ENCODE measurements around the gene RAPGEF5. TPM values are rescaled to one million over a fixed set of nuclear protein-coding genes. Genes with fewer than 3 reads are reported as not detected.
A peak's percentile ranks its signal among the peaks of the same experiment; 100 is the strongest.

Gene RAPGEF5
- total RNA-seq, 6 experiments from 2014 or later = 15.5 to 56.4 (median 27.1) TPM

GRCh38 chr7:22166928-22167327, 190.0 kb downstream of the RAPGEF5 start:
- no peak overlapping the region for H3K27ac ChIP-seq
- intact Hi-C loops (cut with DNase I) = no loop called here
- H3K4me1 ChIP-seq = no peaks in the 10 kb centered on the region
- H3K9me3 ChIP-seq = no peaks in the 10 kb centered on the region
- peaks cover 0 to 5% (median 2%) of the 10 kb centered on the region in 4 donors for H3K36me3 ChIP-seq
- ATAC-seq (no peak), DNase-seq (no peak)
- no peak overlapping the region for H3K4me3 ChIP-seq
- H3K27me3 ChIP-seq = no peaks in the 10 kb centered on the region
- no peak for TF ChIP-seq CTCF (IDR thresholded peaks at IDR 0.05)
- TF ChIP-seq POLR2A (IDR thresholded peaks at IDR 0.05) = no peak
- WGBS (ENCODE audit: insufficient coverage, low coverage, low lambda C conversion rate, missing lambda C conversion rate) = 37% methylated on average over 2 of the region's 2 CpGs

DNA sequence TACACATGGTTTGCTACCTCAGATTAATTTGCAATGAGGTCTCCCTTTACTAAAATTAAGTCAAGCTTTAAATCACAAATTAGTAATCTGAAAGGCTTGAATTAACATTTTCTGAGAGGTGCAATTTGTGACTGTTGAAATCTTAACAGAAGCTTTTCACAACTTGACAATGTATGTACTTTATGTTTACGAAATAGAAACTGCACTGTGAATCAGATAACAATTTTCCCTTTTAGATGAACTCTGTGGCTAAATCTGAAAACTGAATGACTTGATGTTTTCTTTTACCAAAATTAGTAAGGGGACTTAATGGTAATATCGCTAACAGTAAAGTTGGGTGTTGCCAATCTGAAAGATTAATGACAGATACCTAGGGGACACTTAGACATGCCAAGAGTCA, 197.6 kb downstream of the RAPGEF5 start:
- Histone ChIP-seq H3K27ac (no peak overlapping the region), H3K4me1 (no peaks in the 10 kb centered on the region), H3K36me3 (peaks cover 0 to 38% (median 2%) of the 10 kb centered on the region in 4 donors), H3K4me3 (no peak overlapping the region), H3K27me3 (no peaks in the 10 kb centered on the region), H3K9me3 (no peaks in the 10 kb centered on the region)
- intact Hi-C loops (cut with DNase I) = no loop called here
- TF ChIP-seq POLR2A (IDR thresholded peaks at IDR 0.05) (no peak), CTCF (IDR thresholded peaks at IDR 0.05) (no peak)
- DNase-seq (no peak), ATAC-seq (no peak)
- WGBS (ENCODE audit: insufficient coverage, low coverage, low lambda C conversion rate, missing lambda C conversion rate) = 41% methylated on average over 2 of the region's 2 CpGs

DNA sequence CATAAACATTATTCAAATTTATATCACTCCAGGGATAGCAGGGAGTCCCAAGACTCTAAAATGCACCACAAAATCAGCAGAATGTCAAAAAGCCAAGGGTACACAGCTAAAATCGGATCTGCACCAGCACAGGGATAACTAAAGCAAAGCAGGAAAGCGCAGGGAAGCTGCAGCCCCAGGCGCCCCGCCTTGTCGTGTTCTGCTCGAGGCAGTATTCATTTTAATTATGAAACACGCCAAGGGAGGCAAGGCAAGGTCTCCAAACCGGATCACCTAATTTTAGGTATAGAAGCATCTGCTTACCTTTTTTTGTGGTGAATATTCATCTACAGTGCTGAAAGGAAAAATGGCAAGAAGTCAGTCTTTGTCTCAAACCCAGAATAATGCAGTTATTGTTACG, 199.4 kb downstream of the RAPGEF5 start:
- 89% methylated on average over 9 of the region's 9 CpGs for WGBS (ENCODE audit: insufficient coverage, low coverage, low lambda C conversion rate, missing lambda C conversion rate)
- H3K36me3 ChIP-seq = peaks cover 0 to 39% (median 3%) of the 10 kb centered on the region in 4 donors
- no peak overlapping the region for H3K27ac ChIP-seq
- no peaks in the 10 kb centered on the region for H3K9me3 ChIP-seq
- TF ChIP-seq CTCF (IDR thresholded peaks at IDR 0.05) (no peak), POLR2A (IDR thresholded peaks at IDR 0.05) (no peak)
- H3K27me3 ChIP-seq = no peaks in the 10 kb centered on the region
- no peaks in the 10 kb centered on the region for H3K4me1 ChIP-seq
- intact Hi-C loops (cut with DNase I) = no loop called here
- no peak overlapping the region for H3K4me3 ChIP-seq
- no peak for DNase-seq
- no peak for ATAC-seq

- Histone ChIP-seq H3K4me1 (no peaks in the 10 kb centered on the region), H3K4me3 (no peak overlapping the region), H3K36me3 (peaks cover 0 to 39% (median 4%) of the 10 kb centered on the region in 4 donors), H3K9me3 (no peaks in the 10 kb centered on the region), H3K27me3 (no peaks in the 10 kb centered on the region), H3K27ac (no peak overlapping the region)
- intact Hi-C loops (cut with DNase I) = no loop called here
- TF ChIP-seq CTCF (IDR thresholded peaks at IDR 0.05) (no peak), POLR2A (IDR thresholded peaks at IDR 0.05) (no peak)
- no peak for DNase-seq
- WGBS (ENCODE audit: insufficient coverage, low coverage, low lambda C conversion rate, missing lambda C conversion rate) = 54% methylated on average over 4 of the region's 4 CpGs
- peak in 1 of 4 donors; percentile 40 for ATAC-seq
Observed at GRCh38 chr7:22156205-22156604, 200.7 kb downstream of the RAPGEF5 start.

DNA sequence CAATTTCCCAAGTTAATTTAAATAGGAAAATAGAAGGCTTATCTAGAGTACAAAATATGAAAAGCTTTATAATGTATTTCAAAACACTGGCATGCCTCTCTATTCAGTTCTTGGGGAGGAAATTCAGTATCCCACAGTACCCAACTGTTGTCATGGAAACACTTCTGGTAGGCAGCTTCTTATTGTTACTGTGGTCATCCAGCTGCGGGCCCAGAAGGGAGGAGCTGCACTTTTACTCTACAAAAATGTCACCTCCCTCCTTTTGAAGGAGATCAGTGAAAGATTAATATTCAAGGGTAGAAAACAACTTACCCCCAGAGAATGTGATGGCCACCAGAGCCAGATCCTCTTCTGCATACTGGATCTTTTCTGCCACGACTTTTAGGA, 202.8 kb downstream of the RAPGEF5 start:
- no peak overlapping the region for H3K27ac ChIP-seq
- intact Hi-C loops (cut with DNase I) = no loop called here
- no peak for DNase-seq

More for the DNA sequence above, 202.8 kb downstream of the RAPGEF5 start:
- 65% methylated on average over 2 of the region's 2 CpGs for WGBS (ENCODE audit: insufficient coverage, low coverage, low lambda C conversion rate, missing lambda C conversion rate)
- Histone ChIP-seq H3K4me3 (no peak overlapping the region), H3K36me3 (peaks cover 0 to 34% (median 7%) of the 10 kb centered on the region in 4 donors), H3K4me1 (no peaks in the 10 kb centered on the region), H3K27me3 (no peaks in the 10 kb centered on the region), H3K9me3 (no peaks in the 10 kb centered on the region)
- no peak for TF ChIP-seq CTCF (IDR thresholded peaks at IDR 0.05)
- no peak for TF ChIP-seq POLR2A (IDR thresholded peaks at IDR 0.05)
- no peak for ATAC-seq
